NK-92 (cell line): ENCODE data around the gene DLG2.
"Not testable (repeated sequence)": the region's sequence is repeated elsewhere in the genome, so short reads cannot be mapped to it uniquely, and the experiment has no call there.

ENCODE experiments used
- DNase-seq: peaks from one replicate; lab custom pipeline; 2025; ENCODE audit not compliant: unreplicated experiment; lab: John Stamatoyannopoulos, UW

DLG2 gene

DNA sequence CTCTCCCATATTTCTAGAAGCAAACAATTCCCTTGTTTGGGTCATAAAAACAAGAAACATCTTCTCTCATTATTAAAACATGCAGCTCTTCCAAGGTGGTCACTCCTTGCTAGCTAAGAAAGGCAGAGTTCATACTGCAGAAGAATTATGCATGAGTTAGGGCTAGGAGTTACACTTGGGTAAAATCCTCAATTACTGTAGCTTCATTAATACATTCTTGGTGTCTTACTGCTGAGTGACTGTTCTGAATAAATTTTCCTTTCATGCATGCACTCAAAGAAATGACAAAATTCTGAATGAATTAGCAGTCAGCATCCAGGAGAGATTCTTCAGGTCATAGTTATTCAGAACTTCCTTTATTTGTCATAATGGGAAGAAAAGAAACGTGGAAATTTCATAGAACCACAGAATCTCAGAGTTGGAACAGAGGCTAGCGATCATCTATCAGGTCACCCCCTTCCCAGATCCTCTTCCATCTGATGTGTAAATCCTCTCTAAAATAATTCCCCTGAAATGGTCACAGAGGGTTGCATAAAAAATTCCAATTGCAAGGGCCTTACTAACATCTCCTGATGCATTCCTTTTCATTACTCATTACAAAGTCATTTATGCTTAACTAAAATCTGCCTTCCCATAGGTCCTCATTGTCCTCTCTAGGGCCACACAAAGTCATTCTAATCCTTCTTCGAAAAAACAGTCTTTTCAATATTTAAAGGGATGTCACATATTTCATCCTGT lies 771.5 kb downstream of the DLG2 start:
- DNase-seq, result no peak

DNA sequence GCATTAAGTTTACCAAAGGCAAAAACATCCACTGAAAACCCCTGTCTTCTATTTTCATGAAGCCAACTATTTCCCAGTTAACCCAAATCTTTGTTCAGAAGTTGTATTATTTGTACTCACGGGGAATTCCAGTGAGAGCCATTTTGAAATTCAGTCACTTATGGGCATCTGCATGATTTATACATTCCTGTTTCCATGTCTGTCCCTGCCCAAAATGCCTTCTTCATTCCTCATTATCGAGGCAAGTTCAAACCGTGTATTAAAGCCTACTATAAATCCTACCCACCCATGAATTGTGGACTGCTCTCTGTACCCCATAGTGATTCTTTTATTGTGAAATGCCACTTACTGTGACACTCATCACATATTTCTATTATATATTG lies 772.7 kb downstream of the DLG2 start:
- no peak for DNase-seq

DNA sequence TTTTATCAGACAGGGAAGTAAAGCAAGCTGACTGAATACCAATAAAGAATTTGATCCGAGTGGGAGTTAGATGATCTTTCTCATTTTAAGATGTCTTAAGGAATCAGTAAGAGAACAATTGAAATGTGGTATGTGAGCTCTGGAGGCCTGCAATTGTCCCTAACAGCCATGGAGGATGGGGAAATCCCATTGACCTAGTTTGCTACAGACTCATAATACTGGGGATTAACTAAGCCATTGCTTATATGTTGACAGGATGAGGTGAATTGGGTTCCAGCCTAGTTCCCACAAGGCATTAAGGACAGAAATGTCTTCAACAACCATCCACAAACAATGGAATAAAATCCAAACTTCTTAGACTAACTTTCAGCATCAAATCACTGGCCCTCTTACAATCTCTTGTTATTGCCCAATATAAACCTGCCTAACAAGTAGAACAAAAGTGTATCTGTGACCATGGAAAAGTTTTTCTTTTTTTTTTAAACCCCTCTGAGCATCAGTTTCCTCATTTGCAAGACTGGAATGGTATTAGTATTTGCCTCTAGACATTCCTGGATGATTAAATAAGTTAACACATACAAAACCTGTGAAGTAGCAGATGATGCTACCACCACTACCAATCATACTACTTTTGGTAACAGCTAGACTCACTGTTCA lies 773.2 kb downstream of the DLG2 start:
- no peak for DNase-seq

DNA sequence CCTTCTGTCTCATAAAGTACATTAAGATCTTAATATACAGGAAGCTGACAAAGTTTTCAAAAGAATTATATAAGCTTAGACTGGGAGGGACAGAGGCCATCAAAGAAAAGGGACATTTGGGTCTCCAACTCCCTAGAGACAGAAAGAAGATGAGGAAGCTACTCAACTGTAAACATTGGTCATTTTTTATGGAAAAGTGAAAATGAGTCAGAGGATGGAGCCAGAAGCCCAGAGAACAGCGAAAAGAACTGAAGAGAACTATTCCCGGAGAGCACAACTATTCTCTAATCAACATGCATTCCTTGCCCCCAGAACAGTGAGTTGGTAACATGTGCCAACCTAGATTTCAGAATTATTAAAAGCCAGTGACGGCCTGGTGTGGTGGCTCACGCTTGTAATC lies 779.3 kb downstream of the DLG2 start:
- no peak for DNase-seq

DNA sequence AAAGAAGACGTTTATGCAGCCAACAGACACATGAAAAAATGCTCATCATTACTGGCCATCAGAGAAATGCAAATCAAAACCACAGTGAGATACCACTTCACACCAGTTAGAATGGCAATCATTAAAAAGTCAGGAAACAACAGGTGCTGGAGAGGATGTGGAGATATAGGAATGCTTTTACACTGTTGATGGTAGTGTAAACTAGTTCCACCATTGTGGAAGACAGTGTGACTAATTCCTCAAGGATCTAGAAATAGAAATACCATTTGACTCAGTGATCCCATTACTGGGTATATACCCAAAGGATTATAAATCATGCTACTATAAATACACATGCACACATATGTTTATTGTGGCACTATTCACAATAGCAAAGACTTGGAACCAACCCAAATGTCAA lies 786.9 kb downstream of the DLG2 start:
- DNase-seq, result not testable (repeated sequence)

DNA sequence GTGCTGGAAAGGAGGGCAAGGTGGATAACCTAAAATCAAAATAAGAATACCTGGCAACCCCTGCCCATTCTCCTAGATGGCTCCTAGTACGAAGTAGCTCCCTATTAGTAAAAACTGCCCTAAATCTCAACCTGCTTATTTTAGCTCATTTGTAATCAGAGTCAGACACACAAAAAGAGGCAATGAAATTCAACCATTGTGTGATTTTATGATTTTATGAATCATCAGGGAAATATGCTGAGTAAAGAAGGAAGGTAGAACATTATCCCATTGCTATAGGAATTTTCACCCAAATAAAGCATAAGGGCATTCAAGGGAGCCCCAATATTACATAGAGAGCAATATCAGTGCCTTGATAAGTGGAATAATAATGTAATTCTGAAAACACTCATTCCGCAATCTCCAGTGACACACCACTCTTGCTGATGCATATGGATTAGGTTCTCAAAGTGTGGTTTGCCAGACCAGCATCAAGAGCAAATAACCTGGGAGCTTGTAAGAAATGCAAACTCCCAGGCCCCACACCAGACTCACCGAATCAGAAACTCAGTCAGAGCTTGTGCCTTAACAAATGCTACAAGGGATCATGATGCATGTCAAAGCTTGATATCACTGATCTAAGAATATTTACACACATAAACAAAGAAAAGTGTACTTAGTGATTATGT lies 789.6 kb downstream of the DLG2 start:
- DNase-seq, result no peak

DNA sequence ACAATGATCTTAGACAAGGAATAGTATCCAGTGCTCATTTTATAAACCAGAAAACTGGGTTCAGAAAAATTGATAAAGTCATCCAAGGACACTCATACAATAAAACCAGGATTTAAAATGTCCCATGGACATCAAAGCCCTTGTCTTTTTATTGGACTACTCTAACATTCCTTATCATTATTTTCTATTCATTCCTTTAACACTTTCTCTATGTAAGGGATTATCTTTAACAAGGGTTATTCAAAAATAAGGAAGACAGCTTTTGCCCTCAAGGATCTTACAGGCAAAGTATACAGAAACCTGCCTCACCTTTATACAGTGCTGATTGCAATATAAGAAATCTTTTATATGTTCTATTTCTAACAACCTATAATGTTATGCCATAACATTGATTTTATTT lies 790.8 kb downstream of the DLG2 start:
- no peak for DNase-seq

DNA sequence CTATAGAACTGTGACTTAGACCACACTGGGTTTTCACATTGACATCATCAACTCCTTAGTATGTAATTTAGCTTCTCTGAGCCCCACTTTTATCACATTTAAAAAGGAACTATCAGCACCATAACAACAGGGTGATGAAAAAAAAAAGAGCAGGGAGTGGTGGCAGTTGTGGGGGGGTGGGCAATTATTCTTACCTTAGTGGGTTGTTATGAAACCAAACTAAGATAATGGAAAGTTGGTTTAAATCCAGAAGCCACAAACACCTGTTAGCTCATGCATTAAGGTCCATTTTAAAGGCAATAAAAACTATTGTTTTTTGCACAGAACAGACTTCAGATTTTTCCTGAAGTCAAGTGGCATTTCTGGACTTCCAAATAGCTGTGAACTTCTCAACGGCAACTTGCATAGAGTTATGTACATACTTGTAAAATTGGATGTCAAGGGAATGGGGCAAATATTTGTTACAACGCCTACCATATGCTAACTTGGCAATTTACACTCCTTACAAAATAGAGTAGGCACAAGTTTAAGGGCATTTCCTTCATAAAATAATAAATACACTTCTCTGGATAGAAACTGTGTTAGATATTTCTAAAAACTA lies 793.6 kb downstream of the DLG2 start:
- no peak for DNase-seq

DNA sequence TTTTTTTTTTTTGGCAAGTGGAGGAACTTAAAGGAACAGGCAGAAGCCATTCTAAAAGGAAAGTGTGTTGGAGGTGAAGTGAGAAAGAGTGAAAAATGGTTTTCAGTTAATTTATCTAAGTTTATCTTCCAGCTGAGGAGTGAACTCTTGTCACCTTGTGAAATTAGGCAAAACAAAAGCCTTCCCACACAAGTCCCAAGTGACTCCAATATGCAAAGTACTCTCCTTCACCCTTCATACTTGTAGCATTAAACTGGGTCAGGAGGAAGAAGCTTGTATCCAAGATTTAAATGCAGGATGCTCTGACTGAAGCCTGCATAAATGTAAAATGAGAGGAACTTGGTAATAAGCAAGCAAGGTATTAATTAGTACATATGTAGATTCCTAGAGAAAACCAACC lies 796.8 kb downstream of the DLG2 start:
- no peak for DNase-seq

DNA sequence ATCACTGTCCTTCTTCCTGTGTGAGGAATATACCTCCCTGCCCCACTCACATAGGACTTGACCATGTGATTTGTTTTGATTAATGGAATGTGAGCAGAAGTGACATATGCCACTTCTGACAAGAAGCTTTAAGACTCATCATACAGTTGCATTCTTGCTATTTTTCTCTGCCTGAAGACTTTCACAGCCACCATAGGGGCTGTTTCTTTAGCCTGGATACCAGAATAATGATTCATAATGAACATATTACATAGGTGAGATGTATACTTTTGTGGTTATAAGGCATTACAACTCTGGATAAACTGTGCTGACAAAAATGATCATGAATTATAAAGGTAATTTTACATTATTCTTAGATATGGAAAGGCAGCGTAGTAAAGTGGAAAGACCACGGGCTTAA lies 798.0 kb downstream of the DLG2 start:
- no peak for DNase-seq

DNA sequence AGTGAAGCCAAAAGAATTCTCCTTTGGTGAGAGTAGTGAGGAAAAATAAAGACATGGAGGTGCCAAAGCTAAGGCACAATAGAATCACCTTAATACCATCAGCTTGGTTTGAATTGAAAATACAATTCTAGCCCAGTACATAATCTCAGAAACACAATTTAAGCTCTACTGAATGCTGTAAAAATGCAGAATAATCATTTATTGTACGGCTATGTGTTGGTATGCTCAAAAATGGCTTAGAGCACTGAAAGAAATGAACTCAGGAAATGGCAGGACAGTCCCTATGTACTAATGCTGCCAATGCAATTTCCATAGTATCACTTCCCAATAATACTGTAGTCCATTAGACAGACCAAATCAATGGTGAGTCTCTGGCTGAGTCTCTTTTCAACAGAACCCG lies 798.5 kb downstream of the DLG2 start:
- DNase-seq, result no peak

DNA sequence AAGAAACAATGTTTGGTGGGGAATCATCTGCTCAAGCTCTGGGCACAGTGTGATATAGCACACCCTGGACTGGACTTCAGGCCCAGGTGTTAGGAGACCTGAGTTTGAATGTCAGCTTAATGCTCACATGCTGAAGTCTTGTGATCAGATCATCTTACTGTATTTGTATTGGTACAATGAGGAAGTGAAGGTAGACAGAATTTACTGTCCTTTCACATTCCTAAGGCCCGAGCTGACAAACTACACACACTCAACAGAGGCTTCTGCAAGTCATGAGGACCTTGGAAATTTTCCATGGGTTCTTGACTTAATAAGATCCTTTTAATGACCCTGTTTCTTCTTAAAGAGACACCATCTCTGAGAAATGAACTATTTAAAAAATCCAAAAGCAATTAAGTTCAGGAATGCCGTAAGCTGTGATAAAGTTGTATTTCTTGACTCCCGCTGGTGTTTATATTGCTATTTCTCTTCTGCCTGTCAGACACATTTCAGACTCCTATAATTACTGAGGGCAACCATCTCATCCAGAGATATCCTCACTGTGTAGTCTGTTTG lies 802.0 kb downstream of the DLG2 start:
- no peak for DNase-seq

DNA sequence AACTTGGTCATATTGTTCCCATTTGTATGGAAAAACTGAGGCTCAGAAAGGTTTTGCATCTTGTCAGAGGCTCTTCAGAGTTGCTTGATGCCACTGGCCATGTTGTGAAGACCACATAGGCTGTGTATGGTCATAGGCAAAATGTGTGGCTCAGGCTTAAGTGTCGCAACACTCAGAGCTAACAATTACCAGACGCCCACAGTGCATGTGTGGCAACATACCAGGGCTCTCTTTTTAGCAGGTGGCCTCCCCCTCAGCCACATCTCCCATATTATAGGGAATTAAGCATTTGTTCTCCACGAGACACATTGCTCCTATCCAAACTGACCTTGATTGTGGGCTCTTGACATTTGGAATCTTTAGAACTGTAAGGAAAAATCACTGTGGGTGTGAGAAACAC lies 802.5 kb downstream of the DLG2 start:
- no peak for DNase-seq

DNA sequence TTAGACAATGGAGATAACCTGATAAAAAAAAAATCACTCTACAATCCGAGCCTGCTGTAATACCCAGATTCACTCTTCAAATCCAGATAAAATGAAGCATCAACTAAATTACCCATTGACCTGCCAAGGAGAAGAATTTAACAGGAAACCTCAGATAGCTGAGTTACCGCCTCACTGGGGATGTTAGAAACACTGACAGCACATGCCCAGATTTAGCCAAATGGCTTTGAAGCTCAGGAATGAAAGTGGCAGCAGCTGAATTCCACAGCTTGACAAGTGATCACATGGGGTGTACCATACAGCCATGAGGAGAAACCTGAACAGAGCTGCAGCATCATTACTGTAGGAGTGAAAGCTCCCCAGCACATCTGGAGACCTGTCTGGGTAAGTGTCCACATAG lies 807.6 kb downstream of the DLG2 start:
- DNase-seq, result no peak

DNA sequence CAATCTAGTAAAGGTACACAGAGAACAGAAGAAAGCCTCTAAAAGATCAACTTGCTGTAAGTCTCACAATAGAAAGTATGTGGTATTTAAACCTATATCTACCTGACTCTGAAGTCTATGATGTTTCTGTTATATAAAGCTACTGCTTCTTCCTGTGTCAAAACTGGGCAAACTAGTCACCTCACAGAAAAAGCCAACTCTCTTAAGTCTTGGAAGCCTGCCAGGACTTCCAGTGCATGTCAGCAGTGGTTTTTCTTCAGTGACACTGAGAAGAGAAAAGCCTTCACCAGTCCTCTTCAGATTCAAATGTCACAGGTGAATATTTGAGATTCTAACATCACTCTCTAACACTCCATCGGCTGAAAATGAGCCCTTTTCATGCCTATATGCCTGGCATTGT lies 808.0 kb downstream of the DLG2 start:
- DNase-seq, result no peak

DNA sequence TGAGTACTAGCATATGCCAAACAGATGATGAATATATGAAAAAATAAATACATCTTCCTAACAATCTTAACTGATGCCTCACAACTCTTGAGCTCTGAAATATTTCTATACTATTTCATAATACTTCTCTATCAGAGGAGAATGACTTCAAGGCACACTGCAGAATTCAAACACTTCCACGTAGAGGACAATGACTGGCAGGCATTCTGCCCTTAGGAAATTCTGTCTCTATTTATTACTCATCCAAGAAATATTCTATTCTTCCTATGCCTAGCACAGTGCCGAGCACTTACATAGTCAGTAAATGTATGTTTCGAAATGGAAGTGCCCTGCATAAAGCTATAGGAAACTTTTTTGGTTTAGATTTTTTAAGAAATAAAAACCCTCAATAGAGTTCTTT lies 809.1 kb downstream of the DLG2 start:
- no peak for DNase-seq

DNA sequence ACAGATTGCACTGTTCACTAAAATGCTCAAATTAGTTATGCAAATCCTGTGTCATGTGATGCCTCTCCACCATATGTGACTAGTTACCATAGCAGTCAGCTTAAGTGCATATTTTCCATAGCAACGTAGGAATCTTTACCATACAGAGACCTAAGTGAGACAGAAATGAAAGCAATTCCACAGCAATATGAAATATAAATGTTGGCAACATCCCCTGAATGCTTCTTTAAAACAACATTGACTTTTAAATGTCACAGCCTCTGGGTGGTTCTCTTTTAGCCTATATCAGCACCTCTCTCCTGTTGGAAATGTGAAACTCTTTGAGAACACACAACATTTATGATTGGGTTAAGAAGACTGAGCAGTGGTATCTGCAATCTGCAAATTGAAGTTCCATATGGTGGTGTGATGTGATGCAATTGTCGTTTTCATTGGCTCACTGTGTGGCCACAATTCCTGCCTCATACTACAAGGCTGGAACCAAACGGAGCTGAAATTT lies 814.6 kb downstream of the DLG2 start:
- DNase-seq, result no peak

DNA sequence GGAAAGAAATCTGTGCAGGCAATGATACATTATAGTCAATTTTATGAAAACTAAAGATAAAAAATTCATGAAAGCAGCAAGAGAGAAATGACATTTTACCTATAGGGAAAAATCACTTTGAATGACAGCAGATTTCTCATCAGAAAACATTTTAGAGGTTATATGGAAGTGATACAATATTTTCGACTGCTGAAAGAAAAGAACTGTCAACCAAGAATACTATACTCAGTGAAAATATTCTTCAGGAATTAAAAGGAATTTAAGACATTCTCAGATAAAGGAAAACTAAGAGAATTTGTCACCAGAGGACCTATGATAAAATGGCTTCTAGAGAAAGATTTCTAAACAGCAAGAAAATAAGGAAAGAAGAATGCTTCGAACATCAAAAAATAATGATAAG lies 820.8 kb downstream of the DLG2 start:
- no peak for DNase-seq

DNA sequence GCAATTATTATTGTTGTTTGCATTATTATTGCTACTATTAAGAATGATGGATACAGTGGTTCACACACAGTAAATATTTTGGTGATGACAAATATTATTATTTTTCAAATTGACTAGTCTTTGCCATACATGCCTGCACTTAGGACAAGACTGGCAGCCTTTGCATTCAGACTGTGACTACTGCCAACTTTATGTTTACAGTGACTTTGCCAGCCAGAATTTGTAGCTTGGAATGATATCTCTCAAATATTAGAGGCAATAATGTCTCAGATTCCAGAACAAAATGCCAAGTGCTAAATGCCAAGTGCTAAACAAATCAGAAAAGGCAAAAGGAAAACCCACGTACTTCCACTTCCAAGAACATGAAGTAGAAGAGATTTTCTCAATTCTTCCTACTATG lies 823.1 kb downstream of the DLG2 start:
- no peak for DNase-seq

DNA sequence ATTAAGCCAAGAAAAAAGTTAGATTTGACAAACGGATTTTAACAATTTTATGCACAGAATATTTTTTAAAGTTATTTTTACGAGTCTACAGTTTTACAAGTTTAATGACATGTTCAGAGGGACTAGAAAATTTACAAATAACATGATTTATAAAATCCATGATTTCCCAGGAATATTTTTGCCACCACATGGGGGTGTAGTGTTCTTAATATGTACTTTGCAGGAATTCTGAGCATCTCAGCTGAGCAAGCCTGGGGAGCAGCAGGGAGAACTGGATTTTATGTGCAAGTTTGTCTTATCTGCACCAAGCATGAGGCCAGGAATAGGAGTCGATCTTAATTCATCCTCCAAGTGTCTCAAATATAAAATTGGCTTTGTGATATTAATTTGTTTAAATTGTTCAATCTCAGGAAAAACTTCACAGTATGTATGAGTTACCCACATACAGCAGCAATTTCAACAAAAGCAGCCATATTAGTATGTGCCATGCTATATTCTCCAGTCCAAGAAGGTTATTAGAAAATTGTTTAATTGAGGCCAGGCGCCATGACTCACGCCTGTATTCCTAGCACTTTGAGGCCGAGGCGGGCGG lies 826.3 kb downstream of the DLG2 start:
- no peak for DNase-seq

DNA sequence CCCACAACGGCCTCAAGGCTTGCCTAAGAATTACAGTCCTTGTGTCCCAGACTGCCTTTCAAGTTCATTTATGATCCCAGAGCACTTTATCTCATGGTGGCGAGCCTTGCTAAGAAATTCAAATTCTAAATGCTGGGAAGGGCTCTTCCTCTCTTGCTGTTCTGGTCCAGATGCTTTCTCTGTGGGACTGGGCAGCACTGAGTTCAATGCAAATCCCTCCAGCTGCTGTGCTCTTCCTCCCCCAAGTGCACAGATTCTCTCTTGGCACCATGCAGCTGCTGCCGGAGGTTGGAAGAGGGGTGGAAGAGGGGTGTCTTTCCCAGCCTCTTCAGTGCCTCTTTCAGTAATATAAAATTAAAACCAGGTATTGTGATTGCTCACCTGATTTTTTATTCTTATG lies 828.0 kb downstream of the DLG2 start:
- DNase-seq, result no peak
